Stimulated activated CD8-positive, alpha-beta memory T cell treated with anti-CD3 and anti-CD28 coated beads, Interleukin-7, amount 100 ng/mL, for 48 hours (primary cell): ENCODE results near the gene EGFL7.

Experiments used
- DNase-seq, 2 donors: peaks; one replicate each; pipeline ENCODE4 v3.0.0-alpha.2; 2020; ENCODE audit warnings: low read depth in 1 of 2; ENCODE audit errors: extremely low read depth in 1 of 2

EGFL7 gene

GRCh38 chr9:136658849-136659535, 3.7 kb upstream of the EGFL7 start:
- no peak for DNase-seq

- DNase-seq: no peak
Observed at GRCh38 chr9:136659861-136660784, 2.6 kb upstream of the EGFL7 start.

- DNase-seq: no peak
Observed at GRCh38 chr9:136660971-136661550, 1.7 kb upstream of the EGFL7 start.

- DNase-seq: no peak
Observed at GRCh38 chr9:136661641-136662325, 933 bp upstream of the EGFL7 start.

- DNase-seq: no peak
Observed at GRCh38 chr9:136662326-136662655, 425 bp upstream of the EGFL7 start.

- DNase-seq: no peak
Observed at GRCh38 chr9:136664000-136664915, 1.5 kb downstream of the EGFL7 start.

GRCh38 chr9:136665111-136665703, 2.5 kb downstream of the EGFL7 start:
- no peak for DNase-seq

GRCh38 chr9:136665704-136666371, 3.1 kb downstream of the EGFL7 start:
- no peak for DNase-seq

GRCh38 chr9:136666372-136667213, 3.9 kb downstream of the EGFL7 start:
- DNase-seq: no peak

GRCh38 chr9:136667214-136667939, 4.7 kb downstream of the EGFL7 start:
- DNase-seq: no peak

GRCh38 chr9:136667940-136668760, 5.4 kb downstream of the EGFL7 start:
- DNase-seq: no peak

- no peak for DNase-seq
Observed at GRCh38 chr9:136668983-136669790, 6.5 kb downstream of the EGFL7 start.

- DNase-seq: no peak
Observed at GRCh38 chr9:136669791-136670464, 7.2 kb downstream of the EGFL7 start.

GRCh38 chr9:136670576-136671253, 8.0 kb downstream of the EGFL7 start:
- DNase-seq: no peak

- DNase-seq: no peak
Observed at GRCh38 chr9:136671254-136671614, 8.5 kb downstream of the EGFL7 start.
